NCI-H1092 (cell line): ENCODE measurements around the gene TBC1D9.
"Not testable (repeated sequence)": the region's sequence is repeated elsewhere in the genome, so short reads cannot be mapped to it uniquely, and the experiment has no call there.

Source experiments
- DNase-seq: peaks from one replicate; lab custom pipeline; 2025; lab: John Stamatoyannopoulos, UW

The TBC1D9 gene

GRCh38 chr4:140753329-140753728, 2.9 kb downstream of the TBC1D9 start:
- DNase-seq: no peak

GRCh38 chr4:140752291-140753068, 3.7 kb downstream of the TBC1D9 start:
- no peak for DNase-seq

DNA sequence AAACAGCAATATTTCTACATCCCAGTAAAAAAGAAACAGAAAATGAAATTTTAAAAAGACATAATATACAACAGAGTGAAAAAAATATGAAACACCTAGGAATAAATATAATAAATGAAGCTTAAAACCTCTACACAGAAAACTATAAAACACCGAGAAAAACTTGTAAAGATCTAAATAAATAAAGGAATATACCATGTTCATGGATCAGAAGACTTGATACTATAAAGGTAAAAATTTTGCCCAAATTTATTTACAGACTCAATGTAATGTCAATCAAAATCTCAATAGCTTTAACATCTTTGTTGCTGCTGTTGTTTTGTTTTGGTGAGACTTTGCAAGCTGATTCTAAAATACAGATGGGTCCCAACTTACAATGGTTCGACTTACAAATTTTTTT, 5.7 kb downstream of the TBC1D9 start:
- DNase-seq: no peak

DNA sequence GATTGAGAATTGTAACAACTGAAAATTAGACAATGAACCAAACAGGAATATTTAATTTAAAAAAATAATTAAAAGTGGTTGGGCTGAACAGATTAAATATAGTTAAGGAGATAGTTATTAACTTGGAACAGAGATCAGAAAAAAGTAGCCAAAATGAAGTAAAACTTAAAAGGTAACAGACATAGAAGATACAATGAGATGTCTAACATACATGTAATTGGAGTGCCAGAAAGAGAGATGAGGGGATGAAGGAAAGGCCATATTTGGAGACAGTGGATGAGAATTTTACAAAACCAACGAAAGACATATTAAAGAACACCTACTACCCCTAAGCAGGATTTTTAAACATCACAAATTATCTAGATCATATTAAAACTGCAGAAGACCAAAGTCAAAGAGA, 8.0 kb downstream of the TBC1D9 start:
- no peak for DNase-seq

GRCh38 chr4:140746546-140746945, 9.6 kb downstream of the TBC1D9 start:
- DNase-seq: not testable (repeated sequence)

GRCh38 chr4:140744421-140744820, 11.8 kb downstream of the TBC1D9 start:
- no peak for DNase-seq

GRCh38 chr4:140743194-140743931, 12.8 kb downstream of the TBC1D9 start:
- DNase-seq: no peak

- DNase-seq: no peak
Observed at GRCh38 chr4:140742838-140743193, 13.4 kb downstream of the TBC1D9 start.

DNA sequence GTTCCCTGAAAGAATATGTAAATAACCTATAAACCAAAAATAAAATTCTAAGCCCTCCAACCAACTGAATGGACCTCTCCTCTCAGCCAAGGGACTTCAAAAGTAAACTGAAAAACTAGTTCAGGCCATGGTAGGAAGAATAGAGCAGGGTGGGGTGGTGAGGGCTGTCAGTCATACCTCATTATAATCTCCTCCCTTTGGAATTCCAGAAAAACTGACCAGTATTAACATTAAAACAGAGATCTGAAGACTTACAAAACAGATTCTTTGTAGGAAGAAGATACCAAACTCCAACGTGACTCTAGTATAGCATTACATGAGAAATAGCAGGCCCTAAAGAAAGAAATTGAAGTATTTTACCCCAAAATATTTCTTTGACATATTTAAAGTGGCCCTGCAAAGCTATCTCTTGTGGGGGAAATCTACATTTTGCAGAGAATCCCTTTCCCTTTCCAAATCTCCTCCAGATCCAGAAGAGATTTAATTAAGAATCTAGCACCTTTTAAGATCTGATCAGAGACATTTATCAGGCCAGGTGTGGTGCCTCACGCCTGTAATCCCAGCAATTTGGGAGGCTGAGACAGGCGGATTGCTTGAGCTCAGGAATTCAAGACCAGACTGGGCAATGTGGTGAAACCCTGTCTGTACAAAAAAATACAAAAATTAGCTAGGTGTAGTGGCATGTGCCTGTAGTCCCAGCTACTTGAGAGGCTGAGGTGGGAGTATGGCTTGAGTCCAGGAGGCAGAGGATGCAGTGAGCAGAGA, 15.1 kb downstream of the TBC1D9 start:
- DNase-seq: no peak

DNA sequence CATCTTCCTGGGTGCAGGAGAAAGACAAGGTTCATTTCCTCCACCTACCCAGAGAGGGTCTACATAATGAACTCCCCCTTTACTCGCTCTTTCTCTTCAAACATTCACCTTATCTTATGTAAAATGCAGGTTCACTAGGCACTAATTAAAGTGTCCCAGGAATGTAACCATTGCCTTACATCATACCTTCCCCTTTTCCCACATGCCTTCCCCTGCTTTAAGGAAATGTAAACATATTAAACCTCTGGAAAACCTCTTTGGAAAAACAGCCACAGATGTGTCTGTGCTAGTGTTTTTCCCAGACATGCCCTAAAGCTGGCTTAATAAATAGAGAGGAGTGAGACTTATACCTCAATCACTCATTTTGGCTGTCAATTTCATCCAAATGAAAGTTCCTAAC, 15.8 kb downstream of the TBC1D9 start:
- DNase-seq: no peak

GRCh38 chr4:140739971-140740370, 16.2 kb downstream of the TBC1D9 start:
- DNase-seq: no peak

DNA sequence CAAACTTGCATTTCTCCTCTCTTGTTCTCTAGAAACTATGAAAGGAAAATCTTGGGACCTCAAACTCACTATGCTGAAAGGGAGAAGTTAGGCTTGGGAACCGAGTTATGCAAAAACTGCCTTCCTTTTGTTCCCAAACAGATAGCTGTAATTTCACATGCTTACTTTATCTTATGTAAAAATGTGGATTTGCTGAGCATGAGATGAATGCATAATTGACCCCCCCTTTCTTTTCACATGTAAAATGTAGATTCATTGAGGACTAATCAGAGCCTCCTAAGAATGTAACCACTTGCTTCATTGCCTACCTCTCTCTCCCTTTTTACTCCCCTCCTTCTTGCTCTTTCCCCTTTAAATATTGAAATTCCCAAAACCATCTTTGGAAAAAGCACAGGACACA, 18.0 kb downstream of the TBC1D9 start:
- no peak for DNase-seq

GRCh38 chr4:140736669-140737343, 19.4 kb downstream of the TBC1D9 start:
- DNase-seq: no peak

- DNase-seq: no peak
Observed at GRCh38 chr4:140735779-140736391, 20.3 kb downstream of the TBC1D9 start.

DNA sequence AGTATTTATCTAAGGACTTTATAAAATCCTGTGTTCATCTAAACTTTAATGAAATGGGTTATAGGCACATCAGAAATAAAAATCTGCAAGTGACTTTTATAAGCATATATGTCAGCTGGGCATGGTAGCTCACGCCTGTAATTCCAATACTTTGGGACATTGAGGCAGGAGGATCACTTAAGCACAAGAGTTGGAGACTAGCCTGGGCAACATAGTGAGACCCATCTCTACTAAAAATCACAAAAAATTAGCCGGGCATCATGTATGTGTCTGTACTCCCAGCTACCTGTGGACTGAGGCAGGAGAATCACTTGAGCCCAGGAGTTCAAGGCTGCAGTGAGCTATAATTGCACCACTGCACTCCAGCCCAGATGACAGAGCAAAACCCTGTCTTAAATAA, 20.9 kb downstream of the TBC1D9 start:
- no peak for DNase-seq

DNA sequence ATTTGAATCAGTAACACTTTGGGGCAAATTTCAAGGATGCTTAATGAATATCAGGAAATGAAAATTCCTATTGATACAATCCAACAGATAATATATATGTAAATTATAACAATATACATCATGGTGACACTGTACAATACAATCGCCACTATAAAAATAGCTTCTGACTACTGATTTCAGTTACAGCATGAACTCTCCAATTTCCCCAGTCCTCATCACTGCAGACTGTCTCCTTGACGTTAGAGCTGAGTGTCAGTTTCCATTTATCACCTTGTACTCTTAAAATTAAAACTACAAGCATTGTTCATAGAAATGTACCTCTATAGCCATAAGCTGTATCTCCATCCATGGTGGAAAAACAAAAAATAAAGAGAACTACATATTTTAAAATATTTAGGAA, 23.4 kb downstream of the TBC1D9 start:
- DNase-seq: no peak

- no peak for DNase-seq
Observed at GRCh38 chr4:140729344-140730049, 26.7 kb downstream of the TBC1D9 start.

- no peak for DNase-seq
Observed at GRCh38 chr4:140726776-140727500, 29.2 kb downstream of the TBC1D9 start.

GRCh38 chr4:140725556-140725955, 30.6 kb downstream of the TBC1D9 start:
- DNase-seq: no peak

- DNase-seq: no peak
Observed at GRCh38 chr4:140724760-140725159, 31.4 kb downstream of the TBC1D9 start.
